Activated T-cell treated with anti-CD3 and anti-CD28 coated beads for 24 hours (primary cell): Measurements from ENCODE around the gene DPP10.

Experiments used
- DNase-seq: peaks from one replicate; pipeline ENCODE4 v3.0.0-alpha.2; 2020; ENCODE audit warnings: low read depth

DPP10 gene

DNA sequence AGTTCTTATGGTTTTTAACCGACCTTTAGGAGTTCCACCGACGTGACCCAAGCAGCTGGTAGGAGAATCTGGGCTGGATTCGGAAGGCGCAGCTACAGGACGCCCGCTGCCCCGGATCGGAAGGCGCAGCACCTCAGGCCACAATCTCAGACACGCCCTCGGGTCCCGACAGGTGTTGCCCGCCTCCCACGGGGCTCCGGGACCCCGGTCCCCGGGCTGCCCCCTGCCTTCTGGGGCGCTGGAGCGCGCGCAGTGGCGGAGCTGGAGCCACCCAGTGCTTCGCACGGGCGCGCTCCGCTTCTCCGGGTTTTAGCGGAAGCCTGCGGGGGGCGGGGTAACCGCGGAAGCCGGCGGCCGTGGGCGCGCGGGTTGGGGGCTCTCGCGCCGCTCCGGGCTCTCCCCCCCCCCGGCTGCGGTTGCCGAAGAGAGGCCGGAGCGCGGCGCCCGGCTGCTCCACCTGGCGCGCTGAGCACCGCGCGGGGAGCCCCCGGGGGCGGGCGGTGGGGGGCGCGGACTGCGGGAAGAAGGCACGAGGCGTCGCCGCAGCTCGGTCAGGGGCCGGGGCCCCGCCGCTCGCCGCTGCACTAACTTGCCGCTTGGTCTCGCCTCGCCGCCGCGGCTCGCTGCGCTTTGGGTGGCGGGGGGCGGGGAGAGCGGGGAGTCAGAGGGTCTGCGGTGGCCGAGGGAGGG is 718.8 kb downstream of the DPP10 start:
- no peak for DNase-seq

DNA sequence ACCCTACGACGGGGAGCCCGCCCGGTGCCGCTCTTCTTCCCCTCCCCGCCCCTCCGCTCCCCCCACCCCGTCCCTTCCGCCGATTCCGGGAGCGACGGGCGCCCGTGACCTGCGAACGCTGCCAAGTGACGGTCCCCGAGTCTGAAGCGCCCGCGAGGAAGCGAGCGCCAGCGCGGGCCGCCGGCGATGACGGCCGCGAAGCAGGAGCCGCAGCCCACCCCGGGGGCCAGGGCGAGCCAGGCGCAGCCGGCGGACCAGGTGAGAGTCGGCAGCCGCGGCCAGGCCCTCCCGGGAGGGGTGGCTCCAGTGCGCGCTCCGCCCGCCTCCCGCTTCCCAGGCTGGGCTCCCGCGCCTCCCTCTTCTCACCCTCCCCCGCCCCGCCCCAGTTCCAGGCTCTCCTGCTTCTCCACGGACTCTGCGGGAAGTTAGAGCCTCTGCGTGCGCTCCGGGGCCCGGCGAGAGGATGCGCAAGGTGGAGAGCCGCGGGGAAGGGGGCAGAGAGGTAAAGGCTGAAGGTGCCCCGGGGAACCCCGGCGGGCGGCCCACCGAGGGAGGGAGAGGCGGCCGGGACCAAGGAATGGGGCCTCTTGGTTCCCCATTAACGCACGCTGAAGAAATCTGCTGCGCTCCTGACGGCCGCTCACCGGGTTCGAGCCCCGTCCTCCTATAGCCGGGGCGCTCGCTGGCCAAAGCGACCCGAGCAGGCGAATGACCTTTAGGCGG is 719.5 kb downstream of the DPP10 start:
- no peak for DNase-seq

DNA sequence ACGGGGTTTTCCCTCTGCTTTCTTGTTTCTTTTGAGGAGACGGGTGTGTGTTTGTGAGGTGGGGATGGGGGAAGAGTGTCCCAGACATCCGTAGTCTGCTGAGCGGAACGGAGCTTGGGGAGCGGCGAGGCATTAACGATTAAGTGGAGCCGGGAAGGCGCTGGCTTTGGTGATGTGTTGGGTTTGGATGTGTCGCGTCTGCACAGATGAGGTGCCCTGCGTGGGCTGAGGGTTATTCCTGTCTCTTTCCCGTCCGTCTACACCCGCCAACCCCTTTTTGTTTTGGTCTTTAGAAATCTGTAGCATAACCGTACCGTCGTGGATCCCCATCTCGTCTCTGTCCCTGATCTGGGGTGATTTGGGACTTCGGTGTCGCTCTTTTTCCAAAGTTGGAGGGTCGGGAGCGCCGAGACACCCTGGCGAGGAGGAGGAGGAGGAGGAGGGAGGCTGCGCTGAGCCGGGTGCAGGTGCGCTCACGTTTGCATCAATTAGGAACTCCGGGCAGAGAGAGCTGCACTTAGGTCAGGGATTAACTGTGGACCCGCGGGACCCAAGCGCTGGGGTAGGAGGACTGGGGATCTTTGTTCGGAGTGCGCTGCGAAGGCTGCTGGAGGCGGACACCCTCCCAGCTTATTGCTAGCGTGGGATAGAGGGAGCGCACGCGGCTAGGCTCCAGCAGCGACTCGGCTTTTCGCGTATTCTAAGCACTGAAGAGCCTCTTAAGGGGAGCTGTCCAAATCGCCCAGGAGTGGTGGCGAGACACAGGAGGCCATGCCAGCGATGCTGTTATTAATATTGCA is 720.3 kb downstream of the DPP10 start:
- DNase-seq = no peak

DNA sequence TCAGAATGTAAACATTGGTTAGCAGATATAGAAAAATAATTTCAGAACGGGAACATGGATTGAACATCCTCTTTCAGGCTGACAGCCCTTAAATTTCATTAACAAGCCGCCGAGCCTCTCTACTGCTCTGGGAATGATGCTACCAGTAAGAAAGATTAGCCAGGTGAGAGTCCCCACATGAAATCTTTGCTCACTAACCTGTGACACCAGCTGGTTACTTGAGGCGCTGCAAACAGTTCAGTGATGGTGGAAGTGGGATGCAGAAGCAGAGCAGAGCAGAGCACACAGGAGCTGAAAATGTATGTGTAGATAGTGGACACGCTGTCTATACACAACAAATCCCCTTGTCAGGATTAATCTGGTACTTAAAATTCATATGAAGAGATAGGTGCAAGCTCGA is 721.1 kb downstream of the DPP10 start:
- DNase-seq = no peak

DNA sequence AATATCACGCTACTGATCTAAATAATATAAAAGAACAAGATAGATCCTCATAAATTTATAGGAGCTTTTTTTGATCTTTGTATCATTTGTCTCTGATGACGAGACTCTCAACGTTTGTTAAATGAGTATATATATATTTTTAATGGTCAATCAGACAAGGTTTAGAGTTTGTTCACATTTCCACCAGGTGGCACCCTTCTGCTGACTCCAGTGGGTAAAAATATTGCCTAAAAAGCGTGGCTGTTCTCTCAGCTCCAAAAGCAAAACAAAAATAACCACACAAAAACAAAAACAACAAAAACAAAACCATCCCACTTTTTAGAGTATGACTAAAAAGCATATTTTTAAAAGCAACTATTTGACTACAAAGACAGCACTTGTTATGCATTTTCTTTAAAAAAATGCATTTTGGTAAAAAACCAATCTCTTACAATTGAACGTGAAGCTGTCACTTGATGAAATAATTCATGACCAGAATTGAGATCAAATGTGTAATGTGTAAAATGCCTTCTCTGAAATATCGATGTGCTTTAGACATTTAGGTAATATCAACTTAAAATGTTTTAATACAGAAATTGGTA is 723.2 kb downstream of the DPP10 start:
- DNase-seq = no peak

DNA sequence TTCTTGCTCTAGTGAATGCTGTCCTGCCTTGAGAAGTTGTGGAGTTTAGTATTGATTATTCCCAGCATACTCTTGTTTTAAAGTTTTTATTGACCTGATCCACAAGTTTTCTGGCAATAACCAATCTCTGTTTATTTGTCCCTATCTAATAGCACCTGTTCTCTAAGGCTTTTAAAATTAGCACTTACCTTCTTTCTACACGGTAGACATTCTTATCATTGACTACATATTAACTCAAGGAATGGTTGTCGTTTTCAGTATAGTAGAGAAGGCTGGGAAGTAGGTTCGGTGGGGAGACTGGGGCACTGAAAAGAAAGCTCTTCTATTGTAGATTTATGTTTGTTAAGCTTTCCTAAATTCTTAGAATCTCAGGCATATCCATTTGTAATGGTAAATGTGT is 726.0 kb downstream of the DPP10 start:
- DNase-seq = no peak

DNA sequence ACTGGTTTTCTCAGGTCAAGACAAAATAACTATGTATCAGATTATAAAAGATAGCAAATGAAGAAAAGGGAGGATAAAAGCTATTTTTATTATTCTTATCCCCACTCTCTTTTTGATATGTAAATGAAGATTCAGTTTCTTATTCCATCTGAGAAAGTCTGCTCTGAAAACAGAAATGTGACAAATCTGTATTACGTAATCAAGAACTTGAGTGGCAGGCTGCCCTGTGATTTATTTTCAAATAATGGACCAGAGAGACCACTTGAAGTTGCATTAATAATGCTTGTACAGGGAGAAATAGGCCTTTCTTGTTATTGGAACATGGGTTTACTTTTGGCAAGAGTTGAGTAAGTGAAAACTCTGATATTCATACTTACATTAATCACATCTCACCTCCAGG is 727.4 kb downstream of the DPP10 start:
- DNase-seq = no peak

DNA sequence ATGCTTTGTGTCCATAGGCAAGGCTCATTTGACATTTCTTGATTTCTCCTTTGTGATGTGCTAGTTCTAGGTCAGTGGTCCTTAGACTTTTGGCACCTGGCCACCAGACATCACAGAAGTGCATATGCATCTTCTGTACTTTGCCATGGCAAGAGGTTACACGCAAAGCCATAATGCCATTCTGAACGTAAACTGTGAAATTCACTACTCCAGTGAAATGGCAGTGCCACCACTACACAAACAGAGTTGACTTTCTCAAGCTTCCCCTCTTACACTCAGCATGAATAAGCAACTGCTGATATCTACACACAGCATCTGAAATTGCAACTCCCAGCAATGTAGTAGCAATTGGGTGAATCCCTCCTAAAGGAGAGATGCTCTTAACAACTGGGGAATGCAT is 729.3 kb downstream of the DPP10 start:
- no peak for DNase-seq

DNA sequence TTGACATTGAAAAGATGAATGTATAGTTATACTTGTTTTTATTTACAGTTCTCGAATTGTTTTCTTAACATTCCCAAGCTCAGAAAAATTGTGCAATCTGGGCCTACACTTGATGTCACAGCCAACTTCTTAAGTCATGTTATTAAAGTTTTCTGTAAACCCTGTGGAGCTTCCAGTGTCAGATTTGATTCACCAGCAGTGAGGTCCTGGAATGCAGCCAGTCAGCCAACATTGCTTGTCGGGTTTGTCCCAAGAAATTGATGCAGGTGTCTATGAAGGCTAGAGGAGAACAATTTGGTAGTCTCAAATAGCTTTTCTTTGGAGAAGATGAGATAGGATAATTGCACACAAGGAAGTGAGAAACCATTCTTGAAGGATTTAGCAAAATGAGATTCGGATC is 732.2 kb downstream of the DPP10 start:
- DNase-seq = no peak

DNA sequence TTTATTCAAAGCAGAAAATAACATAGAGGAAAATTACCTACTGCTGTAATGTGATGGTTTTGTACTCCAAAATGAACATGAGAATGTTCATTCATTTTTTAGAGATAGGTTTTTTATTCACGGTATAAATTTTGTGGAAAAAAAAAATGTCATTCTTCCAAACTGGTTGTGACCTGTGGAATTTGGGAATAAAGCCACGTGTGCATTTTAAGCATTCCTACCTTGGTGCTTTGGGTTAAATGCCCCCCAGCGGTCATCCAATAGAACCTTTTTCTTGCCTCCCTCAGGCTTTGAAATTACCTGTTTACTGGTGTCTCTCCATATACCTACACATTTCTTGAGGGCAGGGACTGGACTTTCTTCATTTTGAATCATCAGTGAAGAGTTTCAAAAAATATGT is 740.7 kb downstream of the DPP10 start:
- DNase-seq = no peak

DNA sequence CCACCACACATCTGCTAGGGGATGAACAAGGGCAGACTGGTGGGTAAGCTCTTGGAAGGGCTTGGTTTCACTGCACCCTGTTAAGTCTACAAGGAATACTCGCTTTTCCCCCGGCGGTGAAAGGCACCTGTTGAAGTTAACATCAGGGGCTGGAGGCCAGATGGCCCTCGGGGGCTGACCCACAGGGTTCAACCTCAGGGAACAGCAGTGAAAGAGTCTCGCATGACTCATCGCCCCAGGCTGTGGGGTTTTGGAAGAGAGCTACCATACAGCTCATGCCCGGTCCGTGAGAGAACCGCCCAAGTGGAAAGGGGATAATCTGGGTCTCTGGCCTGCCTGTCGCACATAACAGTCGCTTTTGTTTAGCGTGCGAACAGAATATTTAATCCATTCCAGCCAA is 748.0 kb downstream of the DPP10 start:
- DNase-seq = no peak

DNA sequence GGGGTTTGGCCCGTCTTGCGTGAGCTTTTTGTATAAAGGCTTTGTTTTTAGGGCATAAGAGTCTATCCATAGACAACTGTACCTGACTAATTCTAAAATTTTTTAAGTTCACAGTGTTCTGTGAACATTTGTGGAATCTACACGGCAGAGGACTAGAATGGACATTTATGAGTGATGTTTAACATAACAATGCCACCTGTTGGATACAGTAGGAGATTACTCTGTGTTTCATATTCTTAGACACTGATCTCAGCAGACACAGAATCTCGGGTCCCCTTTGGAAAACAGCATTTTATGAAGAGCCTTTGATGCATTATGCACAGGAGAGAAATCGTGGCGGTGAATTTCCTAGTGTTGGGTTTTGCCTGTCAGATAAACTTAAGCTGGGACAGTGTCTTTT is 752.2 kb downstream of the DPP10 start:
- DNase-seq = no peak

DNA sequence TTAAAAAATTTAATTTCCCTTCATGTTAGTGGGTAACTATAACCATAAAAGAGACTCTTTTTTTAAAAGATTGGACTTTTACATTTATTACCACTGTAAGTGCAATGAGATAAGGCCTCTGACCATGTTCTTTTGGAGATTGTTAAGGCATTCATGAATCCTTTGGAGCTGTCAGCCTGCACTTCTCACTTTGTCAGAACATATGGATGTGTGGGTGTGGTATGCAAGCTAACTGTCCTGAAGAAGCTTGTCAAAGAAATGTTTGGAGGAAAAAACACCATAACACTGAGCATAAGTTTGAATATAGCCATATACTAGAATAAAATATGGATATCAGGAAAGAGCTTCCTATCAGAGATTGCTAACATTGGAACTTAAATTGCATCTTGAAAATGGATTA is 754.1 kb downstream of the DPP10 start:
- no peak for DNase-seq

DNA sequence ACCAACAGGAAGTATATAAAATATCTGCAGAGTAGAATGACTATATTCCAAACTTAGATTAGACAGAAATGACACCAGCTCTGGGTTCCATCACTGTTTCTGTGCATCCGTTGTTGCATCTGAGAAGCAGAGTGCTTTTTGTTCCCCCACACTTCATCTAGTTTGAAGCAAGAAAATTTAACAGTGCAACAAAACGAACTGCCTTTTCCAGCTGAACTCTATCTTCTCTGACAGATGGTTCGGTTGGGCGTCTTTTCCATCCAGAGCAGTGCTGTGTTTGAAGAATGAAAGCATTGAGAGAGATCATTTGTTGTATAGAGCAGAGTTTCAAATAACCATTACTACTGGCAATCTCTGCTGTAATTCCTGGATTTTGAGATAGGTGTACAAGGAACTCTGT is 757.5 kb downstream of the DPP10 start:
- DNase-seq = no peak

DNA sequence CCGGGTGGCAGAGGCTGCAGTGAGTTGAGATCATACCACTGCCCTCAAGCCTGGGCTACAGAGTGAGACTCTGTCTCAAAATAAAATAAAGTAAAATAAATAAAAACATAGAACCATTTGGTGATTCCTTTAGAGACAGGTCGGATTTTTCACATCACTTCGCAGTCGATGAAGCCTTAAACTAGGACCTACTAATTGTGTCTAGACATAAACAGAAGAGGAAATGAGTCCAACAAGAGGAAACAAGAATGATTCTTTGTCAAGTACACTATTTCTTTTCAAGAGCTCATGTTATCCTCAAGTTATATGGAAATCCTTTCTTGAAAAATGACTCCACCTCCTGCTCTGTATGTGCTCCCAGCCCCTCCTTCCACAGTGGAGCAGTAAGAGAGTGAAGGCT is 758.9 kb downstream of the DPP10 start:
- DNase-seq = no peak

DNA sequence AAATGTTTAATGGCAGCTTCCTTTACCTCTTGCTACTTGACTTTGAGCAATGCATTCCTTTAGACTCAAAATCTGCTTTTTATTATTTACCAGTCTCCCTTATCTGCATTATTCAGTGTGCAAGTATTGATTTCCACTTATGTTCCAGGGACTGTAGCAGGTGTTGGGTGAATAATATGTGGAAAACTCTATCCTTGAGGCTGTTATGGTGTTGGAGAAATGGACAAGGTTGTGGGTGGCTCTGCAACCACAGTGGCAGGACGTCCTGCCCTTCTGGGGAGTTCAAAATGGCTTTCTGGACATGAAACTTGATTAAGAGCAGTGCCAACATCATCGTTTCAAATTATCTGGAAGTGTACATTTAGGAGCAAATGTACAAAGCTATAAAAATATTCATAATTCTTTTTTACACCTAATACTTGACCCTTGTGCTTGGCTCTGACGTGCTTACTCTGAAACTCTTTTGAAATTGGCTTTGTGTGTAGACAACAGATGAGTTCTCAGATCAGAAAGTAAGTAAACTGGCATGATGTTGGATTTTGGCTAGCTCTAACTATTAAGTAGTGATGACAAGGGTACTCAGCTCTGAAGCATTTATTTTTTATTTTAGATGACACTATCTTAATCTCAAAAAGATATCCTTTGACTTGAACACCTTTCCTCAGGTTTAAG is 766.2 kb downstream of the DPP10 start:
- DNase-seq = no peak

DNA sequence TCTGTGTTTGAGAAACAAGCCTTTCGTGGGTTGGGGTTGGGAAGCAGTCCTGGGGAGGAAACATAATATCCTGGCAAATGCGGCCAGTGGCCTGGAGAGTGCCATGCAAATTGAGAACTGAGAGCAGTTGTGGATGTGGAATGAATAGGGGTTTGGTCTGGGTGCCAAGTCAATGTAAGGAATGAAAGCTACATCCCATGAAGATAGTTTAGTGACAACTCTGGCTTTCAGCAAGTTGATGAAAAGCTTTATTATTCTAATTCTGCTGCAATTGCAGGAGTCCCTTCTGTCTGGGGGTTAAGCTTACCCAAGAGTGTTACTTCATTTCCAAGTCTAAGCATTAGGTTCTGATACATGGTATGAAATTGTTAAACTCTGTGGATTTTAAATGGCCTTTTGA is 771.6 kb downstream of the DPP10 start:
- no peak for DNase-seq

DNA sequence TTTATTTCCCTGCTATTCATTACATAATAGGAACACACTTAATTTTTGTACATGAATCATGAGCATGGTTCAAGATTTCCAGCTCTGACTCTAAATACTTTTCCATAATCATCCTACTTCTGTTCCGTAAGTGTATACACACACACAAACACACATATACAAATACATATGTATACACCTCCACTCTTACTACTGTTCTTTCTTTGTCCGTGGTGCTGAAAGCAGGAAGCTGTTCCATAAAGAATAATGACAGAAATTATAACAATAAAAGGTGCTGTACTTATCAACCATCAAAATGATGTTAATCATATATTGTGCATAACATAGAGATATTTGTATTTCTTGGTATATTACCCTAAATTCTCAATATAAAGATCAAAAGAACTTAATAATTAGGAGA is 776.9 kb downstream of the DPP10 start:
- DNase-seq = no peak

DNA sequence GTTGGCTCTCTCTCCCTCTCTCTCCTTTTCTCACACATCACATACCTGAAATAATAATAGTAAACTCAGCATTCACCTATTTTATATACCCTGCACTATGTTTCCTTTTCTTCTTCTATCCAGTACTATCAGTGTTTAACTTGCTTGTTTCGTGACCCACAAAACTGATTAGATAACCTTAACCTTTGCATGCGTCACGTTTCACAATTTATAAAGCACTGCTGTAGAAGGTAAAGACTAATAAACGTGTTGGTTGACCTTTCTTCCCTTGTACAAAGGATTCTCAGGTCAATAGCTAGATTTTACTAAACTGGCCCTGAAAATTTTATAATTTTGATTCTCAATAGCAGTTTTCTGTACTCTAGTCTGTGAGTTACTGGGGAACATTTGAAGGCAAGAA is 791.7 kb downstream of the DPP10 start:
- no peak for DNase-seq

DNA sequence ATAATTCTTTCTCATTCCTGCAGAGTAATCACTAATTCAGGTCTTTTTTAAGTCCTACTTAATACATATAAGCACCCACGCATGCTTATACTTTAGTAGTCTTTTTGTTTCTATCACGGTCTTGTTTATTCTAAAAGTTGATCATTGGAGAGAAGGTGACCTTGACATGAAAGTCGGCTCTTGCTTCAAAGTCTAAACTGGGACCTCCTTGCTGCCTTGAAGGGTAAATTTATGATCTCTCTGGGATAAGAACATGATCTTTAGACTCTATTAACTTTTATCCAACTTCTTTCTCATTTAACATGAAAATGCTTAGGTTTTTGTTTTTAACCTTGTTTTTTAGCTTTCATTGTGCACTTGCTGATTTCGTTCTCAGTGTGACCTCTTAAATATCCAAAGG is 792.3 kb downstream of the DPP10 start:
- no peak for DNase-seq

DNA sequence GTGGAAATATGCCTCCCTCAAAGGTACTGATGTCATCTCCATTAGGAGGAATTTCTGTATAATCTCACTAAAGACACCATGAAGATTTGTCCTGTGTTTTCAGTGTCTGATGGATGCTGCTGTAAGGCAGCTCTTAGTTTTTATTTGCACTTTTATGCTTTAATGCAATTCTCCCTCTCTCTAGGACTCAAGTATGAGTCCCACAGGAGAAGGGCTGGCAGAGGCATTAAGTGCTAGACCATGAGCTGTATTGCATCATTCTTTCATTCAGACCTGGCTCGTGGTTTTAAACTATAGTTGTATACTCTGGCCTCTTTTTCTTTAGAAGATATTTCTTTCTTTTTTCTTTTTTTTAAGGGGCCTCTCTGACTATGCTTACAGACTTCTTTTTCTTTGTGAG is 805.6 kb downstream of the DPP10 start:
- no peak for DNase-seq

DNA sequence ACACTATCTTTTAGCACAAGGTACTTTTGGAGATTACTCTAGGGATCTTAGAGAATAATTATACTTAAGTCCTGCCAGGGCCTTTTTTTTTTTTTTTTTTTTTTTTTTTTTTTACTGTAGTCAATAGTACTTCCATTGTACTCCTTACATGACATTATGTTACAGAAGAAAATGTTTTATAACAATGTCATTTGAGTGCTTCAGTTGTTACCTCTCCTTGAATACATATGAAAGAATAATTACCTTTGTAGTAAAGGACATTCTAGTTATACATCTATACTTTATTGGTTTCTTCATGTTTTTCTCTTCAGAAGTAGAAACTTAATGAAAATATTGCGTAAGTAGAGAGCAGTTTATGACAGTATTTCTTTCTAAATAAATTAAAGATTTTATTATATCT is 834.9 kb downstream of the DPP10 start:
- DNase-seq = no peak
